Immature natural killer cell (primary cell): Measurements from ENCODE around the gene MSANTD7. TPM values are rescaled to one million over a fixed set of nuclear protein-coding genes. Genes with fewer than 3 reads are reported as not detected.

Source experiments
- DNase-seq, 3 donors: peaks; one replicate each; pipeline ENCODE4 v3.0.0; 2022; ENCODE audit warnings: mixed read lengths in 1 of 3
- H3K27ac Mint-ChIP-seq, 6 donors: one replicate each; pipeline ENCODE4 v1.8.0; 2020; ENCODE audit warnings: mixed read lengths in 6 of 6, mild to moderate bottlenecking in 5 of 6, inconsistent platforms in 4 of 6, moderate library complexity in 3 of 6
- H3K27me3 Mint-ChIP-seq, 3 donors: one replicate each; pipeline ENCODE4 v1.8.0; 2020 to 2021; ENCODE audit warnings: low read depth in 3 of 3, mild to moderate bottlenecking in 3 of 3, mixed read lengths in 3 of 3, moderate library complexity in 3 of 3, inconsistent platforms in 1 of 3
- H3K36me3 Mint-ChIP-seq, 3 donors: one replicate each; pipeline ENCODE4 v1.8.0; 2020; ENCODE audit warnings: mixed read lengths in 3 of 3, inconsistent platforms in 2 of 3, mild to moderate bottlenecking in 2 of 3
- H3K4me1 Mint-ChIP-seq, 2 donors: one replicate each; pipeline ENCODE4 v1.8.0; 2020; ENCODE audit warnings: inconsistent platforms in 2 of 2, mild to moderate bottlenecking in 2 of 2, mixed read lengths in 2 of 2, moderate library complexity in 1 of 2
- H3K4me3 Mint-ChIP-seq, 5 donors: one replicate each; pipeline ENCODE4 v1.8.0; 2020; ENCODE audit warnings: mild to moderate bottlenecking in 5 of 5, mixed read lengths in 5 of 5, inconsistent platforms in 3 of 5, moderate library complexity in 3 of 5
- H3K9me3 Mint-ChIP-seq, 6 donors: one replicate each; pipeline ENCODE4 v1.8.0; 2020; ENCODE audit warnings: mild to moderate bottlenecking in 6 of 6, mixed read lengths in 6 of 6, inconsistent platforms in 4 of 6, moderate library complexity in 3 of 6
- polyA plus RNA-seq, 3 donors: library from polyadenylated mRNA; unstranded; fragments of 300-500 nt; fragmentation: Illumina TruSeq; gene quantifications; one replicate each; pipeline ENCODE4 v1.2.3, GENCODE V29; 2021

Gene MSANTD7
- polyA plus RNA-seq, 3 donors from 2014 or later = 10.1 to 21.3 (median 13.6) TPM

DNA sequence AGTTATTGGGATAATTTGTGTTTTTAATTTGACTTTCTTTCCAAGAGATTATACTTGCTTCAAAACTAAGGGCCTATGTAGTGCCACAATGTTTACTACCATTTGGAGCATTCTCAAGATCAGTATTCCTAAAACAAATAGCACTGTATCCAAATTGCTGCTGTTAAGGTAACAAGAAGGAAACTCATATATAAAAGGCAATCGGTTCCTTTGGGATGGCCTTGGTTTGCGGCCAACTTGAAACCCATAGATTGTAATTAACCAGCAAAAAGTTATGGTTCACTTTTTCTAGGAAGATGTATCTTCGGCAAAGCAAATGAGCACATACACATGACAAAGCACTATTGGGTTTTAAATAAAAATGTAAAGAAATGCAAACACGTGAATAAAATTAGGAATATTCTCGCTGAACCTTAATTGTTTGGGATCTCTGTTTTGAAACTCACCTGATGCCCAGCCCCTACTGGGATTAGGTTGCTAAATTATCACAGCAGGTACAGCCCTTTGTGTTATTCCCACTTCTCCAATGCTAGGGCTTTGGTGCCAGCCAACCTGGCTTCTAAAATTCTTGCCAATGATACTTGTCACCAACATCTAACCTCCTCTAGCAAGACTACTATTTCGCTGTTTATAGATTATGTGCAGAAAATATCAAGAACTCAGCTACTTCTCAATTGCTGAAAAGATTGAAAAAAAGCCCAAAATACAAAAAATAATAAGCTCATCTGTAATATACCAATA is 16.3 kb upstream of the MSANTD7 start:
- H3K4me3 Mint-ChIP-seq = no peak overlapping the region
- peaks cover 0 to 6% (median 0%) of the 10 kb centered on the region in 3 donors for H3K36me3 Mint-ChIP-seq
- no peak overlapping the region for H3K27ac Mint-ChIP-seq
- no peaks in the 10 kb centered on the region for H3K4me1 Mint-ChIP-seq
- DNase-seq = no peak
- H3K27me3 Mint-ChIP-seq = no peaks in the 10 kb centered on the region
- H3K9me3 Mint-ChIP-seq = peaks cover 0 to 2% (median 0%) of the 10 kb centered on the region in 6 donors

DNA sequence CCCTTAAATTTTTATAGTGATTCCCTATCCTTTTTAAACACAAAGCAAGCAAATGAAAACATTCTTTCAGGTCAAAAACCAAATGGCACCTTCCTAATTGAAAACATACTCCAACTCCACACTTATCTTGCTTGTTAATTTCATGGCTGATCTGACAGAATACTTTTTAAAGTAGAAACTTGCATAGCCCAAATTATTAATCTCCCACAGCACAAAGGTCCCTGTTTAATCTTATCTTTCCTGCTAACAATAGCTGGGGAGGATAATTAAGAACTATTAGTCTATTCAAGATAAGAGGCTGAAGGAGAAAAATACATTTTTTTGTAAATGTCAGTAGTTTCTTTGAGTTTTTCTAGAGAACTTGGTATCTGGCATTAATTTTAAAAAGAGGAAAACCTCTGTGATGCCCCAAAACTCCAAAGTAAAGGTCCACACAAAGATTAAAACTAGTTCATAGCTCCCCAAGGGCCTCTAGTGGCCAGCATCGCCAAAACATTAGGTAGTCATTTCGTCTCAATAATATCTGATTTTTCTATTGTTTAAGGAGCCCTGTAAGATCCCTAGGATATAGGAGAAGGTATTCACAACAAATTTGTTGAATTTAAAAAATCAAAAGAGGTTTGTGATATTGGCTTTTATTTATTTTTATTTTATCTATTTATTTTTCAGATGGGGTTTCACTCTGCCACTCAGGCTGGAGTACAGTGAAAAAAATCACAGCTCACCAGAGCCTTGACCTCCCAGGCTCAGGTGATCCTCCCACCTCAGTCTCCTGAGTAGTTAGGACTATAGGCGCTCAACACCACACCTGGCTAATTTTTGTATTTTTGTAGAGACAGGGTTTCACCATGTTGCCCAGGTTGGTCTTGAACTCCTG is 15.0 kb upstream of the MSANTD7 start:
- Mint-ChIP-seq H3K4me3 (no peak overlapping the region), H3K27ac (peak overlapping the region in 1 of 6 donors; percentile 9), H3K9me3 (no peaks in the 10 kb centered on the region), H3K27me3 (no peaks in the 10 kb centered on the region), H3K4me1 (no peaks in the 10 kb centered on the region), H3K36me3 (peaks cover 0 to 6% (median 0%) of the 10 kb centered on the region in 3 donors)
- DNase-seq = peak; percentile 20 to 37 (median 20)

DNA sequence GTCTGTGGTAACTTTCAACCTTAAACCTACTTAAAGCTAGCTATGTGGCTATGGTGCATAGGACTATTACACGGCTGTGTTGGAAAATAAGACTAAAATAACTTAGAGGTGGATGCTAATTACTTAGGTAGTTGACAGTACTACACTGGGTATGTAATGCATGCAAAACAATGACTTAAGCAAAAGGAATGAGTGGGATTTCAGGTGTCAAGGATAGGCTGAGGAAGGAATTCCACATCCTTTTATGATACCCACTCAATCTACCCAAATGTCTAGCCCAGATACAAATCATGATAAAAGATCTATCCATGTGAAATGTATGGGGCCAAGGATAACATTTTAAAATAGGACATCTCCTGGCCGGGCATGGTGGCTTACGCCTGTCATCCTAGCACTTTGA is 14.1 kb upstream of the MSANTD7 start:
- DNase-seq = no peak
- Mint-ChIP-seq H3K36me3 (peaks cover 0 to 6% (median 0%) of the 10 kb centered on the region in 3 donors), H3K27ac (no peak overlapping the region), H3K4me3 (no peak overlapping the region), H3K4me1 (no peaks in the 10 kb centered on the region), H3K27me3 (no peaks in the 10 kb centered on the region), H3K9me3 (no peaks in the 10 kb centered on the region)

DNA sequence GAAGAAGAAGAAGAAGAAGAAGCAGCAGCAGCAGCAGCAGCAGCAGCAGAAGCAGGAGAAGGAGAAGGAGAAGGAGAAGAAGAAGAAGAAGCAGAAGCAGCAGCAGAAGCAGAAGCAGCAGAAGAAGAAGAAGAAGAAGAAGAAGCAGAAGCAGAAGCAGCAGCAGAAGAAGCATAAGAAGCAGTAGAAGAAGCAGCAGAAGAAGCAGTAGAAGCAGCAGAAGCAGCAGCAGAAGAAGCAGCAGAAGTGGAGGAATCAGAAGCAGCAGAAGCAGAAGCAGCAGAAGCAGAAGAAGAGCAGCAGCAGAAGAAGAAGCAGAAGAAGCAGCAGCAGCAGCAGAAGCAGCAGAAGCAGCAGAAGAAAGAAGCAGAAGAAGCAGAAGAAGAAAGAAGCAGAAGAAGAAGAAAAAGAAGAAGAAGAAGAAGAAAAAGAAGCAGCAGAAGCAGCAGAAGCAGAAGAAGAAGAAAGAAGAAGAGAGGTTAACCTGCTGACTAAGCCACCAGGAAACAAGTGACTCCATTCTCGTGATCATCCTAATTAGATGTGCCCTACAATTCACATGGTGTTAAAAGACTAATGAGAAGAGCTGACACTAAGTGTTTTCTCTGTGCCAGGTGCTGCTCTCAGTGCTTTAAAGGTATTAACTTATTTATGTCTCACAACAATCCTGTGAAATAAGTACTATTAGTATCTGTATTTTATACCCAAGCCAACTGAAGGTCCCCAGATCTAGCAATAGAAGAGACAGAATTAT is 11.9 kb upstream of the MSANTD7 start:
- Mint-ChIP-seq H3K27ac (no peak overlapping the region), H3K9me3 (no peaks in the 10 kb centered on the region), H3K27me3 (no peaks in the 10 kb centered on the region), H3K4me1 (no peaks in the 10 kb centered on the region), H3K4me3 (no peak overlapping the region), H3K36me3 (no peaks in the 10 kb centered on the region)
- no peak for DNase-seq

DNA sequence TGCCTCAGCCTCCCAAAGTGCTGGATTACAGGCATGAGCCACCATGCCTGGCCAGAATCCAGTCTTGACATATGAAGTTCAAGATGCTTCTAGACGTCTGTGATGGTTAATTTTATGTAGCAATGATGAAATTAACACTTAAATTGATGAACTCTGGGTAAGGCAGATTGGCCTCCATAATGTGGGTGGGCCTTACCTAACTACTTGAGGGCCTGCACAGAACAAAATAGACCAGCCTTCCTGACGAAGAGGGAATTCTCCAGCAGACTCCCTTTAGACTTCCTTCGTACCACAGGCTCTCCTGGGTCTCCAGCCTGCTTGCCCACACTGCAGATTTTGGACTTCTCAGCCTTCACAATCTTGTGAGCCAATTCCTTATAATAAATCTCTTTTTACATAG is 5.0 kb upstream of the MSANTD7 start:
- no peak for DNase-seq
- H3K27me3 Mint-ChIP-seq = peaks cover 3 to 6% (median 5%) of the 10 kb centered on the region in 3 donors
- H3K9me3 Mint-ChIP-seq = no peaks in the 10 kb centered on the region
- no peak overlapping the region for H3K27ac Mint-ChIP-seq
- H3K4me1 Mint-ChIP-seq = peaks cover 12% of the 10 kb centered on the region in 2 donors
- no peak overlapping the region for H3K4me3 Mint-ChIP-seq
- H3K36me3 Mint-ChIP-seq = peaks cover 8 to 12% (median 8%) of the 10 kb centered on the region in 3 donors

DNA sequence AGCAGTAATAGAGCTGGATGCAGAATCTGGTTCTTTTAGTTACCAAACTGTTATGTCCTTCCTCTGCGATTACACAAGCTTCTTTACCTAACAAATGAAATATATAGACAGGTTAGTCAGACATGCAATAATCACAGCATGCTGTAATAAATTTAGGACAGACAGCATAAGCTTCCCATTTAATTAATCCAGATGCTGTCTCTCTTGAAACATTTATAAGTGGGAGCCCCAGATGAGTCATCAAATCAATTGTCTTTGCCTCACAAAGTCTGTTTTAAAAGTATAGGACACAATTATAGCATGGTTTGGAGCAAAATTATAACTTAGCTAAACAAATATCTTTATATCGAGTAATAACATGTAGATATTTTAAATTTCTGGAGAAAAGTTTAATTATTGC is 1.9 kb upstream of the MSANTD7 start:
- peaks cover 8 to 12% (median 11%) of the 10 kb centered on the region in 3 donors for H3K36me3 Mint-ChIP-seq
- H3K4me3 Mint-ChIP-seq = no peak overlapping the region
- no peak for DNase-seq
- H3K9me3 Mint-ChIP-seq = no peaks in the 10 kb centered on the region
- H3K4me1 Mint-ChIP-seq = peaks cover 25 to 36% of the 10 kb centered on the region in 2 donors
- peak overlapping the region in 4 of 6 donors; percentile 3 to 29 (median 17) for H3K27ac Mint-ChIP-seq
- peaks cover 6 to 9% (median 7%) of the 10 kb centered on the region in 3 donors for H3K27me3 Mint-ChIP-seq

DNA sequence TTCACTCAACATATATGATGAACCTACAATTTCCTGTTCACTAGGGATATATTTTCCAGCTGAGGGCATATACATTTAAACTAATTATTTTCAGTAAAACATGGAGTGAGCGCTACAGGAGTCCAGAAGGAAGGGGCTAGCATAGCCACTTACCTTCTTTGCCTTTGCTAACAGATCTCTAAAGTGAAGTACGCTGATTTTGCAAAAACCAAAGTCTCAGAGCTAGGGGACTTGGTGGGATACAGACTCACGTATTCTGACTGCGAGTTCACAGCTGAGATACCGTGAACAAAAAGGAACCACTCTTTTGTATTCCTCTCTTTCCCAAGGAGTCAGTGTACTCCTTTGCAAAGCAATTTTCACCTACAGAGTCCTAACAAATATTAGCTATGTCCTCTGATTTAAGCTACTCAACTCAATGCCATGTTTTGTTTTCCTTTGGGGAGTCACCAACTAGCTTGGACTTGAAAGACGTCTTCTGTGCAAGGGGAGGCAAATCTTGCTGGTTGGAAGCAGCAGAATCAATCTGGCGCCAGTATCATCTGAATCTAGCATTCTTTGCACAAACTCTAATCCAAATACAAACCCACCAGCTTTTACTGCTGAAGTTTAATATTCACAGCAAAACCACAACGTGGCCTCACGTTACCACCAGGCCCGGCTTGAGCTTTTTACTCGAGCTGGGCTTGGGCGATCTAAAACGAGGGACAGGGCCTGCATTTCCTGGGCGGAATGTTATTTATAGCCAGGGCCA is 926 bp upstream of the MSANTD7 start:
- H3K27me3 Mint-ChIP-seq = peaks cover 6 to 9% (median 7%) of the 10 kb centered on the region in 3 donors
- H3K4me1 Mint-ChIP-seq = peaks cover 25 to 36% of the 10 kb centered on the region in 2 donors
- no peaks in the 10 kb centered on the region for H3K9me3 Mint-ChIP-seq
- H3K36me3 Mint-ChIP-seq = peaks cover 5 to 12% (median 11%) of the 10 kb centered on the region in 3 donors
- peak overlapping the region; percentile 87 to 97 (median 97) for H3K4me3 Mint-ChIP-seq
- H3K27ac Mint-ChIP-seq = peak overlapping the region; percentile 94 to 99 (median 98)
- DNase-seq = no peak

DNA sequence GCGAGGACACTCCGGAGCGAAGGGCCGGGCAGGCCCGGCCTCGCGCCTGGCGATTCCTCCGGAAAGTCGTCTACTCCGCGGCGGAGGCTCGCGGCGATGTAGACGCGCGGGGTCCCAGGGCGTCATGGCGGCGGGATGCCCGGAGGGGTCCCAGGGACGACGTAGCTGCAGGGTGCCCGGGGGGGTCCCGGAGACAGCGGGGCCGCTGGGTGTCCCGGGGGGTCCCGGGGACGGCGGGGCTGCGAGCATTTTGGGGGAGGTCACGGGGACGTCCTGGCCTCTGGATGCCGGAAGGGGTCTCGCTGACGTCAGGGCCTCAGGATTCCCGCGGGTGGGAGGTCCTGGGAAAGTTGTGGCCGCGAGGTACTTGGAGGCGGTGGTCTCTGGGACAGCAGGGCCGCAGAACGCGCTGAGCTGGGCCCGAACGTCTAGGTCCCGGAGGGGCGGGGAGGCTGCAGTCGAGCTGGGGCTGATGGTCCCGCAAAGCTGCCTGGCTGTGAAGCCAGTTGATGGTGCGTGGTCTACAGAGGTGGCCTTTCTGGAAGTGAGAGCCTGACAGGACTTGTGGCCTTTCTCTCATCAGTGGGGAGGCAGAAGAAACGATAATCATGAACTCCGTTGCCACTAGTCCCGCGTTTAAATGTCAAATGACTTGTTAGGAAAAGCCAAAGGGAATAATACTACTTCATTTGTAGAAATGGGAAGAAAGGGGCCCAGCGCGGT is 637 bp downstream of the MSANTD7 start:
- DNase-seq = peak; percentile 3 to 9 (median 8)
- Mint-ChIP-seq H3K36me3 (peaks cover 0 to 7% (median 5%) of the 10 kb centered on the region in 3 donors), H3K27me3 (peaks cover 4 to 9% (median 6%) of the 10 kb centered on the region in 3 donors), H3K27ac (peak overlapping the region; percentile 94 to 99 (median 98)), H3K4me1 (peaks cover 25 to 36% of the 10 kb centered on the region in 2 donors), H3K9me3 (no peaks in the 10 kb centered on the region), H3K4me3 (peak overlapping the region; percentile 87 to 97 (median 97))

DNA sequence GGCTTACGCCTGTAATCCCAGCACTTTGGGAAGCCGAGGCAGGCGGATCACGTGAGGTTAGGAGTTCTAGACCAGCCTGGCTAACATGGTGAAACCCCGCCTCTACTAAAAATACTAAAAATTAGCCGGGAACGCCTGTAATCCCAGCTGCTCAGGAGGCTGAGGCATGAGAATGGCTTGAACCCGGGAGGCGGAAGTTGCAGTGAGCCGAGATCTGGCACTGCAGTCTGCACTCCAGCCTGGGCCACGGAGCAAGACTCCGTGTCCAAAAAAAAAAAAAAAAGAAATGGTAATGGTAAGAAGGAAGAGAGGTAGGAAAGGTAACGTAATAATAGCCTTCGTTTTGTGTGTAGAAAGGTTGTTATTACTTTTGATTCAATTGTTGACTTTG is 1.2 kb downstream of the MSANTD7 start:
- peak overlapping the region; percentile 87 to 97 (median 97) for H3K4me3 Mint-ChIP-seq
- H3K27me3 Mint-ChIP-seq = peaks cover 4 to 9% (median 6%) of the 10 kb centered on the region in 3 donors
- peak overlapping the region in 5 of 6 donors; percentile 70 to 99 (median 94) for H3K27ac Mint-ChIP-seq
- DNase-seq = no peak
- H3K4me1 Mint-ChIP-seq = peaks cover 25 to 36% of the 10 kb centered on the region in 2 donors
- no peaks in the 10 kb centered on the region for H3K9me3 Mint-ChIP-seq
- peaks cover 3 to 10% (median 4%) of the 10 kb centered on the region in 3 donors for H3K36me3 Mint-ChIP-seq

DNA sequence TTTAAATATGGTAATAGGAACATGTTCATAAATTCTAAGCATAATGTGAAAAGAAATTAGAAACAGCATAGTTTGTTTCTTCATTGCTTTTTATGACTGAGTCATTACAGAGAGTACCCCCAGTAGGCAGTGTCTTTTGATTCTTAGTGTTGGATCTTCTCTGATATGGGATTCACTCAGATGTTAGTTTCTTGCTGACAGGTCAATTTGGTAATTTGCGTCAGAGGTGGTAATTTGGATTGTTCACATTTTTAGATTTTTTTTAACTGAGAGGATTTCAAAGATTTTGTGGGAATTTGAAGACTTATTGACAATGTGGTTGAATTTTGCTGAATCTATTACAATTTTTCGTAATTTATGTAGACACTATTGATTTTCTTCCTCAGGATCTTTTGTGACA is 2.1 kb downstream of the MSANTD7 start:
- peak overlapping the region in 2 of 6 donors; percentile 40 to 61 for H3K27ac Mint-ChIP-seq

DNA sequence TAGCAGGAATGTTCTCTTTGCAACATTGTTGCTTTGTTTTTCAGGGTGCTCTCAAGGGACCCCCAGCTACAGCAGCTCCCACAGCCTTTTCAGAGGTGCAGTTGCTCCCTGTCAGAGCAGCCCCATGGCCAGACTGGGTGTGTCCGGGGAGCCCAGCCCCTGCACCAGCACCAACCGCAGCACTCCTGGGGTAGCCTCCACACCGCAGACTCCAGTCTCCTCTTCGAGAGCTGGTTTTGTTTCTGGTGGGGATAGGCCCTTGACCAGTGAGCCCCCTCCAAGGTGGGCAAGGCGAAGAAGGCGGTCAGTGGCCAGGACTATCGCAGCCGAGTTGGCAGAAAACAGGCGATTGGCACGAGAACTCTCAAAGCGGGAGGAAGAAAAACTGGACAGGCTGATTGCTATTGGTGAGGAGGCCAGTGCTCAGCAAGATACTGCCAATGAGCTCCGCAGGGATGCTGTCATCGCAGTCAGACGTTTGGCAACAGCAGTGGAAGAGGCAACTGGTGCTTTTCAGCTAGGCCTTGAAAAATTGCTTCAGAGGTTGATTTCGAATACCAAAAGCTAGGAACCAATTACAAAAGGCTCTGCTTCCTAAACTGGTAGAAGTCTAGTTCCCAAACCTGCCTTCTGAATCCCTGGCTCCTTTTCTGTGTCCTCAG is 5.4 kb downstream of the MSANTD7 start:
- no peak for DNase-seq
- H3K9me3 Mint-ChIP-seq = no peaks in the 10 kb centered on the region
- H3K4me1 Mint-ChIP-seq = peaks cover 18 to 37% of the 10 kb centered on the region in 2 donors
- H3K36me3 Mint-ChIP-seq = peaks cover 5 to 11% (median 10%) of the 10 kb centered on the region in 3 donors
- H3K4me3 Mint-ChIP-seq = no peak overlapping the region
- H3K27me3 Mint-ChIP-seq = peaks cover 0 to 3% (median 0%) of the 10 kb centered on the region in 3 donors
- no peak overlapping the region for H3K27ac Mint-ChIP-seq

More for the DNA sequence above, 2.1 kb downstream of the MSANTD7 start:
- no peaks in the 10 kb centered on the region for H3K9me3 Mint-ChIP-seq
- H3K4me3 Mint-ChIP-seq = peak overlapping the region in 4 of 5 donors; percentile 59 to 97 (median 92)
- peaks cover 5 to 11% (median 9%) of the 10 kb centered on the region in 3 donors for H3K36me3 Mint-ChIP-seq
- H3K4me1 Mint-ChIP-seq = peaks cover 31 to 41% of the 10 kb centered on the region in 2 donors
- no peak for DNase-seq
- H3K27me3 Mint-ChIP-seq = peaks cover 4 to 9% (median 6%) of the 10 kb centered on the region in 3 donors

DNA sequence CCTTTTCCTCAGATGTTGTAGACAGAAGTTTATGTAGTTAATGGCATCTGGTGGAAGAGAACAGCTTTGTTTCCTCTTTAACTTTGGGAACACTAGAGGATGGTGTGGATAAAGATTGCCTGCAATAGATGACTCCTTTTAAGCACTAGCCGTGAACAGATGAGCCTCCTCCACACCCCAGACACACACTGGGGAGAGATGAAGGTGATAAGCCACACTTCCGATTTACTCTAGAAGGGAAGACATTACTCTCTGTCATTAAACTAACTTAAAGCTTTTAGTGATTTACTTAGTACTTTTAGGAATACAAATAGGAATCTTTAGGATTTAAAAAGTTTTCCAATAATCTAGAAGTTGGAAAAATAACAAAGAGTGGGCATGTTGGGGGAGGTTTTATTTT is 6.8 kb downstream of the MSANTD7 start:
- peaks cover 10 to 24% of the 10 kb centered on the region in 2 donors for H3K4me1 Mint-ChIP-seq
- peak overlapping the region in 1 of 6 donors; percentile 44 for H3K27ac Mint-ChIP-seq
- H3K36me3 Mint-ChIP-seq = peaks cover 5 to 18% (median 17%) of the 10 kb centered on the region in 3 donors
- H3K27me3 Mint-ChIP-seq = no peaks in the 10 kb centered on the region
- no peak overlapping the region for H3K4me3 Mint-ChIP-seq
- no peak for DNase-seq
- H3K9me3 Mint-ChIP-seq = no peaks in the 10 kb centered on the region
